HG03159 (cell line): ENCODE measurements around the gene FHL3.

Experiments
- ATAC-seq: cut with Tn5 transposase; IDR thresholded peaks from one replicate; pipeline ENCODE4 v1.9.1; 2021; ENCODE audit warnings: mild to moderate bottlenecking, moderate library complexity; ENCODE audit not compliant: unreplicated experiment

FHL3 gene

GRCh38 chr1:37947364-37947763 is 58.0 kb downstream of the FHL3 start:
- ATAC-seq = no peak
